ENCODE measurements around the gene C1orf105. TPM values are rescaled to one million over a fixed set of nuclear protein-coding genes. Genes with fewer than 3 reads are reported as not detected.
A peak's percentile ranks its signal among the peaks of the same experiment; 100 is the strongest.

The C1orf105 gene
- total RNA-seq, 4 donors from 2014 or later: 0.61 to 0.67 TPM; not detected in 2

DNA sequence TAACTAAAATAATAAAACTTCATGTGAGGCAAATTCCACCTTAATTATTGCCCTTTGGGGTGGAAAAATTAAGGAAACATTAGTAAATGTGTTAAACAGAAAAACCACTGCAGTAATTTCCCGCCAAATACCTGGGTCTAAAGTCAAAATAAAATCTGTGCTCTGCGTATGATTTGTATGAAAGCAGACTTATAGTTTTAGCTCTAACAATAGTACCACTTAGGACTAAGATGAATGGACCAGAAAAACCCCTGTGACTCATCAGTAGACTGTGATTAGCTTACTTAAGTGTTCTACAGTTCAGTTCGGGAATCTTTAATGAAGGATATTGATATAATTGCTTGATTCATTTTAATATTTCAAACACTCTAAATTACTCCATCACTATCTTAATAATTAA is 23.3 kb upstream of the C1orf105 start:
- no peaks in the 10 kb centered on the region for H3K36me3 ChIP-seq
- DNase-seq (no peak), ATAC-seq (no peak)
- no peaks in the 10 kb centered on the region for H3K9me3 ChIP-seq
- intact Hi-C loops (cut with DNase I; ENCODE audit: low total_unique reads) (loop anchor here (5.0 kb wide), 1 partner anchor 255 kb away; no protein-coding TSS in a partner anchor), in situ Hi-C loops (cut with MboI; ENCODE audit: low sequenced_read_pairs in 4 of 4) (no loop called here)
- H3K27ac ChIP-seq: no peak overlapping the region
- peaks cover 4 to 19% of the 10 kb centered on the region in 2 donors for H3K4me1 ChIP-seq
- no peak overlapping the region for H3K4me3 ChIP-seq
- no peak for TF ChIP-seq POLR2A (IDR thresholded peaks at IDR 0.05)
- TF ChIP-seq, protein P1, sequence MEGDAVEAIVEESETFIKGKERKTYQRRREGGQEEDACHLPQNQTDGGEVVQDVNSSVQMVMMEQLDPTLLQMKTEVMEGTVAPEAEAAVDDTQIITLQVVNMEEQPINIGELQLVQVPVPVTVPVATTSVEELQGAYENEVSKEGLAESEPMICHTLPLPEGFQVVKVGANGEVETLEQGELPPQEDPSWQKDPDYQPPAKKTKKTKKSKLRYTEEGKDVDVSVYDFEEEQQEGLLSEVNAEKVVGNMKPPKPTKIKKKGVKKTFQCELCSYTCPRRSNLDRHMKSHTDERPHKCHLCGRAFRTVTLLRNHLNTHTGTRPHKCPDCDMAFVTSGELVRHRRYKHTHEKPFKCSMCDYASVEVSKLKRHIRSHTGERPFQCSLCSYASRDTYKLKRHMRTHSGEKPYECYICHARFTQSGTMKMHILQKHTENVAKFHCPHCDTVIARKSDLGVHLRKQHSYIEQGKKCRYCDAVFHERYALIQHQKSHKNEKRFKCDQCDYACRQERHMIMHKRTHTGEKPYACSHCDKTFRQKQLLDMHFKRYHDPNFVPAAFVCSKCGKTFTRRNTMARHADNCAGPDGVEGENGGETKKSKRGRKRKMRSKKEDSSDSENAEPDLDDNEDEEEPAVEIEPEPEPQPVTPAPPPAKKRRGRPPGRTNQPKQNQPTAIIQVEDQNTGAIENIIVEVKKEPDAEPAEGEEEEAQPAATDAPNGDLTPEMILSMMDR (IDR thresholded peaks at IDR 0.05 in 4 of 5, conservative IDR thresholded peaks at IDR 0.05 in 1 of 5): no peak
- no peaks in the 10 kb centered on the region for H3K27me3 ChIP-seq

DNA sequence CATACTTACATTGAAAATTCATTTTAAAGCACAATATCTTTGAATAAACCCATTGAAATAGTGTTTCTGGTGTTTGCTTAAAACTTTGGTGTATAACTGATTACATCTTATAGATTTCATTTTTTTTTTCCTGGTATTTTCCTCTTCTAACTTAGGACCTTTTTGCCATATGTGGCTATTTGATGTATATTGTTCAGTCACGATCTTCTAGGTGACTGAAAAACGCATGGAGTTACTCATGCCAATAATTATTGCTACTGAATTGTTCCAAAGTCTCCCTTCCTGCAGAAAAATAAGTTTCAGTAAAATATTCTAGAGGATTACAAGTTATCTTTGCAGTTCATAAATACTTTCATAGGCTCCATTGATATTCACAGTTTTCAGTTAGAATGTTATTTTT is 22.9 kb upstream of the C1orf105 start:
- no peak for TF ChIP-seq POLR2A (IDR thresholded peaks at IDR 0.05)
- TF ChIP-seq, protein P1 (IDR thresholded peaks at IDR 0.05 in 4 of 5, conservative IDR thresholded peaks at IDR 0.05 in 1 of 5): no peak
- Histone ChIP-seq H3K36me3 (no peaks in the 10 kb centered on the region), H3K27me3 (no peaks in the 10 kb centered on the region), H3K27ac (no peak overlapping the region), H3K4me3 (no peak overlapping the region), H3K4me1 (peaks cover 4 to 19% of the 10 kb centered on the region in 2 donors), H3K9me3 (no peaks in the 10 kb centered on the region)
- no peak for ATAC-seq
- intact Hi-C loops (cut with DNase I; ENCODE audit: low total_unique reads) (loop anchor here (5.0 kb wide), 1 partner anchor 255 kb away; no protein-coding TSS in a partner anchor), in situ Hi-C loops (cut with MboI; ENCODE audit: low sequenced_read_pairs in 4 of 4) (no loop called here)
- no peak for DNase-seq

DNA sequence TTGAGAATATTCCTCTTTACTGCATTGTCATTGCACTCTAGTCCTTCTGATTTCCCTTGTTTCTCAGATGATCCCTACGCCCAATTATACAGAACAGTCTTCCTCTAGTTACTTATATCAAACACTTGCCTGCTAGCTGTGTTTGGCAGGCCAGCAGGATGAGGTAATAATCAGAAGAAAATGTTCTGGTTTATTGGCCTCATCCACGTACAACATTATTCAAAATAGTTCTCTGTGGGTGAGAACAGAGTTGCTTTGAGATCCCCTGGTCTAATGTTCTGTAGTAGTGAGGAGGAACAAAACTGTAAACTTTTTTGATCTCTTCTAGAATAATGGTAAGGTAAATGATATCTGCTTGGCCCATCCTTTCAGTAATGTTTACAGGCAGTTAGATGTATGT is 22.3 kb upstream of the C1orf105 start:
- ATAC-seq (peak in 1 of 2 donors; percentile 39), DNase-seq (peak in 1 of 2 donors; percentile 17)
- no peaks in the 10 kb centered on the region for H3K36me3 ChIP-seq
- TF ChIP-seq, protein P1 (IDR thresholded peaks at IDR 0.05 in 4 of 5, conservative IDR thresholded peaks at IDR 0.05 in 1 of 5): no peak
- TF ChIP-seq POLR2A (IDR thresholded peaks at IDR 0.05): no peak
- H3K4me3 ChIP-seq: no peak overlapping the region
- H3K9me3 ChIP-seq: no peaks in the 10 kb centered on the region
- peak overlapping the region; percentile 37 to 60 (median 45) for H3K27ac ChIP-seq
- no peaks in the 10 kb centered on the region for H3K27me3 ChIP-seq
- H3K4me1 ChIP-seq: peaks cover 4 to 19% of the 10 kb centered on the region in 2 donors
- in situ Hi-C loops (cut with MboI; ENCODE audit: low sequenced_read_pairs in 4 of 4): no loop called here
- intact Hi-C loops (cut with DNase I; ENCODE audit: low total_unique reads): loop anchor here (5.0 kb wide), 1 partner anchor 256 kb away; no protein-coding TSS in a partner anchor

DNA sequence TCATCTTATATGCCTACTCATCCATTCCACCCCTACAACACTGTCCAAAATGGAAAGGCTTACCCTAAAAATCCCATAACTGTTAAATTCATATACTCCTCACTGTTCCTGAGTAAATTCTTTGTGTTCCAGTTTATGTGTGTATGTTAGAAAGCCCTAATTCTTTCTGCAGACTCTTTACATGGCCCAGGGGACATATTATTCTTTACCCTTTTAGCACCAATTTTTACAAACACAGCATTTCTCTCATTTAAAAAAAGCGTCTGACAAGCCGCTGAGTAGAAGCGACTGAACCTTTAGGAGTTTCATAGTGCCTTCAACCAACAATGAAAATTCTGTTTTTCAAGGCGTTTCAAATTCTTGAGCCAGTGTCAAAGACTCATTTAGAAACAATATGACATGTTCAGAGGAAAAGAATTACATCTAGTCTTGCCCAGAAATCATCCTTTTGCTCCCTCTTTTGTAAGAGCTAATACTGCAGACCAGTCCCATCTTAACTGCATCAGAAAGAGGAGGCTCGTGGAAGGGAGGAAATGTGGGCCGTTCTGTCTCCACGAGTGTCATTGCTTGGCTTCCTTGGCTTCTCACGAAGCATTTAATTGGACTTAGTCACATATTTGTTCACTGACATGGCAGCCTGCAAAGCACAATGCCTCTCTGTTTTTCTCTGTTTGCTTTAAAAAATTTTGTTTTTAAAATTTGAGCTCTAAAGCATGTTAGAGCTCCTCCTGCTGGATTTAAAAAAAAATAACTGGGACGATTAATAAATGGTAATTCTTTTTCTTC is 21.3 kb upstream of the C1orf105 start:
- H3K9me3 ChIP-seq: no peaks in the 10 kb centered on the region
- H3K36me3 ChIP-seq: no peaks in the 10 kb centered on the region
- peak overlapping the region in 1 of 4 donors; percentile 20 for H3K4me3 ChIP-seq
- ATAC-seq: peak; percentile 83 to 90
- H3K4me1 ChIP-seq: peaks cover 4 to 13% of the 10 kb centered on the region in 2 donors
- no peak for TF ChIP-seq POLR2A (IDR thresholded peaks at IDR 0.05)
- TF ChIP-seq, protein P1 (IDR thresholded peaks at IDR 0.05 in 4 of 5, conservative IDR thresholded peaks at IDR 0.05 in 1 of 5): peak in 4 of 5 experiments; percentile 21 to 50 (median 38)
- peak; percentile 34 to 61 for DNase-seq
- in situ Hi-C loops (cut with MboI; ENCODE audit: low sequenced_read_pairs in 4 of 4) (no loop called here), intact Hi-C loops (cut with DNase I; ENCODE audit: low total_unique reads) (loop anchor here (5.0 kb wide), 1 partner anchor 257 kb away; no protein-coding TSS in a partner anchor)
- H3K27me3 ChIP-seq: no peaks in the 10 kb centered on the region
- H3K27ac ChIP-seq: peak overlapping the region; percentile 37 to 60 (median 45)

All from gastrocnemius medialis (tissue), 4 donors.